C4-2B (cell line): ENCODE measurements around the gene FDCSP.
"Not testable (repeated sequence)": the region's sequence is repeated elsewhere in the genome, so short reads cannot be mapped to it uniquely, and the experiment has no call there.

Source experiments
- CTCF ChIP-seq: fragments of 450-650 bp; conservative IDR thresholded peaks from 2 replicates; pipeline ENCODE4 v1.5.1; 2017; ENCODE audit warnings: mild to moderate bottlenecking
- ZFX ChIP-seq: fragments of 450-650 bp; IDR thresholded peaks from 2 replicates; pipeline ENCODE4 v1.6.1; 2017

- not testable (repeated sequence) for TF ChIP-seq CTCF, ZFX
These were observed 4.5 kb upstream of the FDCSP start for GRCh38 chr4:70221389-70221788.
